HEK293 (cell line): Measurements from ENCODE around the gene HK2.

Experiments used
- CTCF ChIA-PET: fragments of 350-600 bp; formaldehyde crosslinking; extraction: SDS; loops from one replicate; lab custom pipeline; 2021; ENCODE audit warnings: antibody characterized with exemption; lab: Yijun Ruan, JAX
- POLR2A ChIA-PET: fragments of 300-600 bp; formaldehyde crosslinking; extraction: SDS; loops from one replicate; lab custom pipeline; 2020; ENCODE audit warnings: antibody characterized with exemption, inconsistent platforms; lab: Yijun Ruan, JAX
- H3K27ac ChIP-seq: fragments of 200-500 bp; sonication (Bioruptor generic); 2 replicates; pipeline ENCODE4 v1.5.1; 2014; ENCODE audit warnings: low read depth, low read length, control low read depth, inconsistent platforms; ENCODE audit errors: extremely low read depth
- H3K36me3 ChIP-seq, 2 experiments: fragments of 200-500 bp in 1 of 2; sonication (Bioruptor generic) in 1 of 2; 1 replicate in 1 of 2; 2 replicates in 1 of 2; pipeline ENCODE4 v1.5.1; 2014 to 2017; ENCODE audit warnings: inconsistent platforms in 2 of 2, low read length in 2 of 2; ENCODE audit not compliant: control insufficient read depth in 2 of 2, insufficient read depth in 1 of 2
- H3K4me1 ChIP-seq: fragments of 200-500 bp; sonication (Bioruptor generic); 2 replicates; pipeline ENCODE4 v1.5.1; 2014; ENCODE audit warnings: mild to moderate bottlenecking, low read length, inconsistent platforms; ENCODE audit not compliant: control insufficient read depth, insufficient read depth
- H3K4me3 ChIP-seq: 2 replicates; pipeline ENCODE4 v1.5.1; 2011; ENCODE audit warnings: low read depth, mild to moderate bottlenecking, control low read depth, low read length, moderate library complexity
- H3K9me3 ChIP-seq: fragments of 200-500 bp; sonication (Bioruptor generic); 2 replicates; pipeline ENCODE4 v1.5.1; 2014; ENCODE audit warnings: low read depth, low read length, inconsistent platforms; ENCODE audit not compliant: control insufficient read depth, insufficient read depth
- AEBP2 ChIP-seq: fragments of 450-650 bp; formaldehyde crosslinking; IDR thresholded peaks from 2 replicates; pipeline ENCODE4 v1.5.1; 2016; ENCODE audit warnings: missing biosample characterization, missing genetic modification characterization, borderline replicate concordance
- BCL6B ChIP-seq: fragments of 450-650 bp; formaldehyde crosslinking; IDR thresholded peaks from 2 replicates; pipeline ENCODE4 v1.5.1; 2017; ENCODE audit warnings: missing biosample characterization, missing genetic modification characterization
- HIC1 ChIP-seq: fragments of 450-650 bp; formaldehyde crosslinking; IDR thresholded peaks from 2 replicates; pipeline ENCODE4 v1.5.1; 2016; ENCODE audit warnings: missing biosample characterization, missing genetic modification characterization
- INSM2 ChIP-seq: fragments of 450-650 bp; formaldehyde crosslinking; IDR thresholded peaks from 2 replicates; pipeline ENCODE4 v1.5.1; 2016; ENCODE audit warnings: missing biosample characterization, missing genetic modification characterization
- REST ChIP-seq: fragments of 450-650 bp; formaldehyde crosslinking; IDR thresholded peaks from 2 replicates; pipeline ENCODE4 v1.5.1; 2016; ENCODE audit warnings: missing biosample characterization, missing genetic modification characterization
- ZBTB1 ChIP-seq: fragments of 450-650 bp; formaldehyde crosslinking; IDR thresholded peaks from 2 replicates; pipeline ENCODE4 v1.5.1; 2016; ENCODE audit warnings: missing biosample characterization, missing genetic modification characterization
- ZNF16 ChIP-seq: fragments of 450-650 bp; formaldehyde crosslinking; IDR thresholded peaks from 2 replicates; pipeline ENCODE4 v1.5.1; 2016; ENCODE audit warnings: low read depth, missing biosample characterization, missing genetic modification characterization
- ZNF175 ChIP-seq: fragments of 450-650 bp; formaldehyde crosslinking; IDR thresholded peaks from 2 replicates; pipeline ENCODE4 v1.5.1; 2016; ENCODE audit warnings: missing biosample characterization, missing genetic modification characterization
- ZNF19 ChIP-seq: fragments of 450-650 bp; formaldehyde crosslinking; IDR thresholded peaks from 2 replicates; pipeline ENCODE4; 2016; ENCODE audit warnings: missing biosample characterization, missing genetic modification characterization, low read depth
- ZNF302 ChIP-seq: fragments of 450-650 bp; formaldehyde crosslinking; IDR thresholded peaks from 2 replicates; pipeline ENCODE4 v1.5.1; 2016; ENCODE audit warnings: missing biosample characterization, missing genetic modification characterization, low read depth
- ZNF341 ChIP-seq: fragments of 450-650 bp; formaldehyde crosslinking; IDR thresholded peaks from 2 replicates; pipeline ENCODE4; 2016; ENCODE audit warnings: low read depth, missing biosample characterization, missing genetic modification characterization
- ZNF404 ChIP-seq: fragments of 450-650 bp; formaldehyde crosslinking; IDR thresholded peaks from 2 replicates; pipeline ENCODE4 v1.5.1; 2017; ENCODE audit warnings: missing biosample characterization, missing genetic modification characterization
- ZNF514 ChIP-seq: fragments of 450-650 bp; formaldehyde crosslinking; IDR thresholded peaks from 2 replicates; pipeline ENCODE4 v1.5.1; 2016; ENCODE audit warnings: missing biosample characterization, missing genetic modification characterization
- ZNF530 ChIP-seq: fragments of 450-650 bp; formaldehyde crosslinking; IDR thresholded peaks from 2 replicates; pipeline ENCODE4 v1.5.1; 2016; ENCODE audit warnings: low read depth, missing biosample characterization, missing genetic modification characterization
- ZNF555 ChIP-seq: fragments of 450-650 bp; formaldehyde crosslinking; conservative IDR thresholded peaks from 2 replicates; pipeline ENCODE4 v1.5.1; 2017; ENCODE audit warnings: missing biosample characterization, mild to moderate bottlenecking, missing genetic modification characterization, inconsistent platforms
- ZNF830 ChIP-seq: fragments of 450-650 bp; IDR thresholded peaks from 2 replicates; pipeline ENCODE4 v1.5.0; 2018; ENCODE audit warnings: missing biosample characterization, missing genetic modification characterization, low read depth, mild to moderate bottlenecking, moderate library complexity

The HK2 gene

GRCh38 chr2:74880054-74880728 is 46.3 kb downstream of the HK2 start:
- ChIA-PET POLR2A (no interaction called here), CTCF (interaction anchor here (1.6 kb wide), 1 partner anchor 166 kb away, joined by 3 read pairs; no protein-coding TSS in a partner anchor)
- H3K27ac ChIP-seq: no peak overlapping the region
- no peaks in the 10 kb centered on the region for H3K9me3 ChIP-seq
- TF ChIP-seq AEBP2 (tag by site-specific recombination): no peak
- TF ChIP-seq ZNF404 (tag by site-specific recombination): no peak
- TF ChIP-seq ZNF16 (tag by site-specific recombination): no peak
- no peak for TF ChIP-seq ZNF302 (tag by site-specific recombination)
- no peak for TF ChIP-seq INSM2 (tag by site-specific recombination)
- TF ChIP-seq BCL6B (tag by site-specific recombination): no peak
- no peak for TF ChIP-seq REST (tag by site-specific recombination)
- no peak for TF ChIP-seq ZNF530
- TF ChIP-seq ZNF830 (tag by site-specific recombination): no peak
- TF ChIP-seq ZNF341 (tag by site-specific recombination): no peak
- H3K4me1 ChIP-seq: no peaks in the 10 kb centered on the region
- no peak overlapping the region for H3K4me3 ChIP-seq
- H3K36me3 ChIP-seq: peaks cover 10 to 72% of the 10 kb centered on the region in 2 experiments

- Histone ChIP-seq H3K4me1 (no peaks in the 10 kb centered on the region), H3K36me3 (peaks cover 10 to 79% of the 10 kb centered on the region in 2 experiments), H3K9me3 (no peaks in the 10 kb centered on the region), H3K27ac (no peak overlapping the region), H3K4me3 (no peak overlapping the region)
- POLR2A ChIA-PET: no interaction called here
- no peak for TF ChIP-seq ZNF514 (tag by site-specific recombination)
- no peak for TF ChIP-seq ZBTB1 (tag by site-specific recombination)
- no peak for TF ChIP-seq ZNF19 (tag by site-specific recombination)
- TF ChIP-seq ZNF175: no peak
- no peak for TF ChIP-seq HIC1 (tag by site-specific recombination)
- no peak for TF ChIP-seq ZNF555 (tag by site-specific recombination)
- CTCF ChIA-PET: no interaction called here
These were observed 47.2 kb downstream of the HK2 start for GRCh38 chr2:74881176-74881575.
